ENCODE measurements around the gene TBC1D8. TPM values are rescaled to one million over a fixed set of nuclear protein-coding genes. Genes with fewer than 3 reads are reported as not detected.

TBC1D8 gene
- total RNA-seq, 1 experiment from 2014 or later: 0.97 TPM

- no peak overlapping the region for H3K4me3 ChIP-seq (ENCODE audit: low read length)
- H4K20me1 ChIP-seq (ENCODE audit: insufficient read depth, low read depth, low read length): no peaks in the 10 kb centered on the region
- H3K4me2 ChIP-seq (ENCODE audit: low read depth, low read length, poor library complexity, severe bottlenecking): no peak overlapping the region
- H3K9ac ChIP-seq (ENCODE audit: low read length): no peak overlapping the region
- no peaks in the 10 kb centered on the region for H3K36me3 ChIP-seq (ENCODE audit: insufficient read depth, low read length)
- H3K9me2 ChIP-seq (replicated peaks; ENCODE audit: insufficient read depth, low read length): no peaks in the 10 kb centered on the region
- no peak for DNase-seq
- no peaks in the 10 kb centered on the region for H3K9me3 ChIP-seq (ENCODE audit: low read length)
- H3K27me3 ChIP-seq (ENCODE audit: low read length): no peaks in the 10 kb centered on the region
- H3K27ac ChIP-seq (ENCODE audit: low read length): no peak overlapping the region
- no peak overlapping the region for H2AFZ ChIP-seq (ENCODE audit: low read length)
- H3K4me1 ChIP-seq (ENCODE audit: low read length): no peaks in the 10 kb centered on the region
- H3K79me2 ChIP-seq (ENCODE audit: low read length): no peaks in the 10 kb centered on the region
Observed at GRCh38 chr2:101125374-101125773, 25.8 kb downstream of the TBC1D8 start.

- DNase-seq: no peak
Observed at GRCh38 chr2:101124643-101125366, 26.4 kb downstream of the TBC1D8 start.

DNA sequence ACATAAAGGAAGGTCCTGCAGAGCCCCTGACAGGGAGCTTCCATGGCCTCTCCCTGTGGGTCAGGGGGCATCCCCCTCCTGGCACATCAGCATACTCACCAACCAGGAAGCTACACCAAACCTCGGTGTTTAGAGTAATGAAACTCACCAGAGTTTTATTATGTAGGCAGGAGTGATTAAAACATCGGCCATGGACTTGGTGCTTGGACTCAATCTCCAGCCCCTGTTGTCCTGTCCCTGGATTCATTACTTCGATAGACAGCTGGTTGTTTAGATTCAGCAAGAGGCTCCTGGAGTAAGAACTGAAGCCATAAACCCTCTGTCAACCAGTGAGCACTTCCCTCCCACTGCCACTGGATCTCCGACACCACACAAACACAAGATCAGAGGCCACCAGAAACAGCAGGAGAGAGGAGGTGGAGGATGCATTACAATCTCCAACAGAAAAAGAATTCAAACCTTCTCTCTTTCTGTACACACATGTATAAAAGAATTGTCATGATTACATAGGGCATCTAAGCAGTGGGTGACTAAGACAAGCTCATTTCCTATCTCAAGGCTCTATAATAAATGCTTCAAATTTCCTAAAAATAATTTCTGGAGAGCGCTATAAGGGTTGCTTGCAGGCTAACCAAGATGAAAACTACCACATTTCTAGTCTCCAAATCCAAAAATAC, 27.2 kb downstream of the TBC1D8 start:
- Histone ChIP-seq H3K27me3 (ENCODE audit: low read length) (no peaks in the 10 kb centered on the region), H3K9me3 (ENCODE audit: low read length) (no peaks in the 10 kb centered on the region), H3K27ac (ENCODE audit: low read length) (no peak overlapping the region), H3K4me3 (ENCODE audit: low read length) (no peak overlapping the region), H4K20me1 (ENCODE audit: insufficient read depth, low read depth, low read length) (no peaks in the 10 kb centered on the region), H3K4me2 (ENCODE audit: low read depth, low read length, poor library complexity, severe bottlenecking) (no peak overlapping the region), H2AFZ (ENCODE audit: low read length) (no peak overlapping the region), H3K9ac (ENCODE audit: low read length) (no peak overlapping the region), H3K79me2 (ENCODE audit: low read length) (no peaks in the 10 kb centered on the region), H3K4me1 (ENCODE audit: low read length) (no peaks in the 10 kb centered on the region), H3K36me3 (ENCODE audit: insufficient read depth, low read length) (no peaks in the 10 kb centered on the region), H3K9me2 (replicated peaks; ENCODE audit: insufficient read depth, low read length) (no peaks in the 10 kb centered on the region)
- no peak for DNase-seq

More at GRCh38 chr2:101124643-101125366, 26.4 kb downstream of the TBC1D8 start:
- H3K36me3 ChIP-seq (ENCODE audit: insufficient read depth, low read length): no peaks in the 10 kb centered on the region
- no peaks in the 10 kb centered on the region for H3K79me2 ChIP-seq (ENCODE audit: low read length)
- no peaks in the 10 kb centered on the region for H4K20me1 ChIP-seq (ENCODE audit: insufficient read depth, low read depth, low read length)
- no peak overlapping the region for H3K27ac ChIP-seq (ENCODE audit: low read length)
- no peak overlapping the region for H3K4me2 ChIP-seq (ENCODE audit: low read depth, low read length, poor library complexity, severe bottlenecking)
- H2AFZ ChIP-seq (ENCODE audit: low read length): no peak overlapping the region
- no peaks in the 10 kb centered on the region for H3K27me3 ChIP-seq (ENCODE audit: low read length)
- H3K4me3 ChIP-seq (ENCODE audit: low read length): no peak overlapping the region
- H3K9ac ChIP-seq (ENCODE audit: low read length): no peak overlapping the region
- no peaks in the 10 kb centered on the region for H3K9me2 ChIP-seq (replicated peaks; ENCODE audit: insufficient read depth, low read length)
- H3K4me1 ChIP-seq (ENCODE audit: low read length): no peaks in the 10 kb centered on the region
- no peaks in the 10 kb centered on the region for H3K9me3 ChIP-seq (ENCODE audit: low read length)

DNA sequence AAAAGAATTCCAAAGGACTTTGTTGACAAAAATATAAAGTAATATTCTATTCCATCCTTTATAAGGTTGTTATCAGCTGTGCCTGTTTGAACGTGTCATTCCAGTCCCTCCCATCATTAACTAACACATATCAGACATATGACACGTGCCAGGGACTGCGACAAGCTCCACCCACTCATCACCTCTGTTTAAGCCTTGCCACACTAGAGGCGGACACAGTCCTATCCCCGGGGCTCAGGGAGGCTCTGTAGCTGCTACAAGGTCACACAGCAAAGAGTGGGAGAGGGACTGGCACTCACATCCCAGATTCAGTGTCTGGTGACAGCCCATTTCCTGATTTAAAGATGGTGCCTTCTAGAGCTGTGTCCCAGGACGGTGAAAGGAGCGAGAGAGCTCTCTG, 30.0 kb downstream of the TBC1D8 start:
- no peak overlapping the region for H2AFZ ChIP-seq (ENCODE audit: low read length)
- H3K27me3 ChIP-seq (ENCODE audit: low read length): no peaks in the 10 kb centered on the region
- no peak overlapping the region for H3K4me2 ChIP-seq (ENCODE audit: low read depth, low read length, poor library complexity, severe bottlenecking)
- H3K9me3 ChIP-seq (ENCODE audit: low read length): no peaks in the 10 kb centered on the region
- no peak for DNase-seq
- H3K9ac ChIP-seq (ENCODE audit: low read length): no peak overlapping the region
- H3K79me2 ChIP-seq (ENCODE audit: low read length): no peaks in the 10 kb centered on the region
- no peaks in the 10 kb centered on the region for H3K4me1 ChIP-seq (ENCODE audit: low read length)
- H3K9me2 ChIP-seq (replicated peaks; ENCODE audit: insufficient read depth, low read length): no peaks in the 10 kb centered on the region
- H4K20me1 ChIP-seq (ENCODE audit: insufficient read depth, low read depth, low read length): no peaks in the 10 kb centered on the region
- H3K36me3 ChIP-seq (ENCODE audit: insufficient read depth, low read length): no peaks in the 10 kb centered on the region
- H3K4me3 ChIP-seq (ENCODE audit: low read length): no peak overlapping the region
- no peak overlapping the region for H3K27ac ChIP-seq (ENCODE audit: low read length)

- Histone ChIP-seq H2AFZ (ENCODE audit: low read length) (no peak overlapping the region), H3K27ac (ENCODE audit: low read length) (no peak overlapping the region), H3K9me2 (replicated peaks; ENCODE audit: insufficient read depth, low read length) (no peaks in the 10 kb centered on the region), H3K79me2 (ENCODE audit: low read length) (no peaks in the 10 kb centered on the region), H3K27me3 (ENCODE audit: low read length) (no peaks in the 10 kb centered on the region), H3K9me3 (ENCODE audit: low read length) (no peaks in the 10 kb centered on the region), H3K36me3 (ENCODE audit: insufficient read depth, low read length) (no peaks in the 10 kb centered on the region), H3K4me3 (ENCODE audit: low read length) (no peak overlapping the region), H3K4me1 (ENCODE audit: low read length) (no peaks in the 10 kb centered on the region), H3K9ac (ENCODE audit: low read length) (no peak overlapping the region), H4K20me1 (ENCODE audit: insufficient read depth, low read depth, low read length) (no peaks in the 10 kb centered on the region), H3K4me2 (ENCODE audit: low read depth, low read length, poor library complexity, severe bottlenecking) (no peak overlapping the region)
- DNase-seq: no peak
Observed at GRCh38 chr2:101120124-101120996, 30.8 kb downstream of the TBC1D8 start.

GRCh38 chr2:101119431-101119830, 31.8 kb downstream of the TBC1D8 start:
- Histone ChIP-seq H3K79me2 (ENCODE audit: low read length) (no peaks in the 10 kb centered on the region), H3K4me1 (ENCODE audit: low read length) (no peaks in the 10 kb centered on the region), H3K27ac (ENCODE audit: low read length) (no peak overlapping the region), H3K27me3 (ENCODE audit: low read length) (no peaks in the 10 kb centered on the region), H3K36me3 (ENCODE audit: insufficient read depth, low read length) (no peaks in the 10 kb centered on the region), H4K20me1 (ENCODE audit: insufficient read depth, low read depth, low read length) (no peaks in the 10 kb centered on the region), H3K4me3 (ENCODE audit: low read length) (no peak overlapping the region), H3K9ac (ENCODE audit: low read length) (no peak overlapping the region), H3K4me2 (ENCODE audit: low read depth, low read length, poor library complexity, severe bottlenecking) (no peak overlapping the region), H3K9me2 (replicated peaks; ENCODE audit: insufficient read depth, low read length) (no peaks in the 10 kb centered on the region), H3K9me3 (ENCODE audit: low read length) (no peaks in the 10 kb centered on the region), H2AFZ (ENCODE audit: low read length) (no peak overlapping the region)
- no peak for DNase-seq

DNA sequence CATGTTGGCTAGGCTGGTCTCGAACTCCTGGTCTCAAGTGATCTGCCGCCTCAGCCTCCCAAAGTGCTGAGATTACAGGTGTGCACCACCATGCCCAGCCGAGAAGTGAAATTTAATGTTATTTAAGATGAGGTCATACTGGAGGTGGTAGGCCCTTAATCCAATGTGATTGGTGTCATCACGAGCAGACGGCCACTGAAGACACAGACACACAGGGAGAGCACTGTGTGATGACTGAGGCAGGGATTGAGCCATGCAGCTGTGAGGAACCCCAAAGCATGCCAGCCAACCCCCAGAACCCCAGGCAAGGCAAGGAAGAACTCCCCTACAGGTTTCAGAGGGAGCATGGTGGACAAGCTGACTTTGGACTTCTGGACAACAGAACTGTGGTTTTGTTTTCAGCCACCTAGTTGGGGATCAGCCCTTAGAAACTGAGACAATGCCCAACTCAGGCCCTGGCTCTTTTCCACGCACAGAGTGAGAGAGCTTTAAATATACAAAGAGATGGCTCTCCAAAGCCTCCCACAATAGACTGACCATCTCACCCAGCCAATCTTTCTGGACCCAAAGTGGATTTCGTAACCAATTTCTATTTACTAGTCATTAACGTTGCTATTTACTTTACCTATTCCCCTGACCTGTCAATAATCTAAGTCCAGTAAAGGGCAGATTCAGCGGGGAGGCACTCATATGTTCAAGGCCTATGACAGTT, 34.2 kb downstream of the TBC1D8 start:
- no peaks in the 10 kb centered on the region for H4K20me1 ChIP-seq (ENCODE audit: insufficient read depth, low read depth, low read length)

More for the DNA sequence above, 34.2 kb downstream of the TBC1D8 start:
- H3K9ac ChIP-seq (ENCODE audit: low read length): no peak overlapping the region
- no peak overlapping the region for H2AFZ ChIP-seq (ENCODE audit: low read length)
- no peaks in the 10 kb centered on the region for H3K79me2 ChIP-seq (ENCODE audit: low read length)
- H3K27ac ChIP-seq (ENCODE audit: low read length): no peak overlapping the region
- no peaks in the 10 kb centered on the region for H3K27me3 ChIP-seq (ENCODE audit: low read length)
- no peak overlapping the region for H3K4me3 ChIP-seq (ENCODE audit: low read length)
- no peaks in the 10 kb centered on the region for H3K9me3 ChIP-seq (ENCODE audit: low read length)
- no peak for DNase-seq
- H3K36me3 ChIP-seq (ENCODE audit: insufficient read depth, low read length): no peaks in the 10 kb centered on the region
- H3K9me2 ChIP-seq (replicated peaks; ENCODE audit: insufficient read depth, low read length): no peaks in the 10 kb centered on the region
- no peaks in the 10 kb centered on the region for H3K4me1 ChIP-seq (ENCODE audit: low read length)
- no peak overlapping the region for H3K4me2 ChIP-seq (ENCODE audit: low read depth, low read length, poor library complexity, severe bottlenecking)

All from Karpas-422 (cell line).